Gastroesophageal sphincter (tissue), 3 donors: ENCODE measurements around the gene GRM8.

Source experiments
- CTCF ChIP-seq, 4 experiments: fragments of 200-600 bp in 2 of 4; fragments of 450-650 bp in 2 of 4; sonication (generic) in 1 of 4; IDR thresholded peaks; one replicate each; pipeline ENCODE4 v1.5.1; 2017 to 2019; ENCODE audit warnings: antibody characterized with exemption in 4 of 4, mild to moderate bottlenecking in 2 of 4, moderate library complexity in 2 of 4
- POLR2AphosphoS5 ChIP-seq: sonication (generic); formaldehyde crosslinking; IDR thresholded peaks from one replicate; pipeline ENCODE4 v1.6.1; 2017; ENCODE audit warnings: antibody characterized with exemption

- TF ChIP-seq CTCF (IDR thresholded peaks at IDR 0.05), result no peak
- TF ChIP-seq POLR2AphosphoS5, result no peak
Measured at GRCh38 chr7:126840869-126841268, 411.9 kb downstream of the GRM8 start.
